Measurements from ENCODE around the gene SHROOM3.
A peak's percentile ranks its signal among the peaks of the same experiment; 100 is the strongest.

The SHROOM3 gene

GRCh38 chr4:76733068-76733771 lies 298.2 kb downstream of the SHROOM3 start:
- no peak for DNase-seq

GRCh38 chr4:76736414-76736813 lies 301.4 kb downstream of the SHROOM3 start:
- DNase-seq: no peak

- DNase-seq: no peak
These were observed 302.2 kb downstream of the SHROOM3 start for GRCh38 chr4:76737180-76737579.

- no peak for DNase-seq
These were observed 302.7 kb downstream of the SHROOM3 start for GRCh38 chr4:76737771-76738085.

- peak; percentile 68 for DNase-seq
These were observed 303.3 kb downstream of the SHROOM3 start for GRCh38 chr4:76738086-76738931.

- DNase-seq: no peak
These were observed 305.2 kb downstream of the SHROOM3 start for GRCh38 chr4:76740192-76740591.

- DNase-seq: no peak
These were observed 306.0 kb downstream of the SHROOM3 start for GRCh38 chr4:76740866-76741662.

GRCh38 chr4:76741663-76742020 lies 306.6 kb downstream of the SHROOM3 start:
- DNase-seq: no peak

- DNase-seq: no peak
These were observed 309.4 kb downstream of the SHROOM3 start for GRCh38 chr4:76744241-76744921.

- DNase-seq: no peak
These were observed 310.2 kb downstream of the SHROOM3 start for GRCh38 chr4:76745240-76745639.

GRCh38 chr4:76747563-76747962 lies 312.5 kb downstream of the SHROOM3 start:
- no peak for DNase-seq

GRCh38 chr4:76748649-76749048 lies 313.6 kb downstream of the SHROOM3 start:
- DNase-seq: peak; percentile 19

- no peak for DNase-seq
These were observed 314.3 kb downstream of the SHROOM3 start for GRCh38 chr4:76749355-76749754.

GRCh38 chr4:76750716-76751115 lies 315.7 kb downstream of the SHROOM3 start:
- no peak for DNase-seq

- DNase-seq: no peak
These were observed 316.7 kb downstream of the SHROOM3 start for GRCh38 chr4:76751612-76752343.

- DNase-seq: no peak
These were observed 318.0 kb downstream of the SHROOM3 start for GRCh38 chr4:76752861-76753501.

- DNase-seq: no peak
These were observed 318.8 kb downstream of the SHROOM3 start for GRCh38 chr4:76753814-76754213.

GRCh38 chr4:76754439-76754838 lies 319.4 kb downstream of the SHROOM3 start:
- DNase-seq: no peak

- no peak for DNase-seq
These were observed 320.7 kb downstream of the SHROOM3 start for GRCh38 chr4:76755756-76756155.

- DNase-seq: no peak
These were observed 321.4 kb downstream of the SHROOM3 start for GRCh38 chr4:76756416-76756815.

GRCh38 chr4:76757418-76757939 lies 322.4 kb downstream of the SHROOM3 start:
- no peak for DNase-seq

Measured in activated CD4-positive, alpha-beta T cell treated with anti-CD3 and anti-CD28 coated beads, Interleukin-2, amount 50 U/mL, for 16 hours (primary cell).